OCI-LY7 (cell line): ENCODE measurements around the gene UBE2N.

Experiments
- EZH2phosphoT487 ChIP-seq: fragments of 200-600 bp; sonication (generic); IDR thresholded peaks from 2 replicates; pipeline ENCODE4 v1.6.1; 2018; ENCODE audit warnings: low read depth, borderline replicate concordance, mild to moderate bottlenecking, mixed run types, antibody characterized with exemption, low read length, moderate library complexity, mixed read lengths
- TF ChIP-seq, protein P1 (sequence below): fragments of 200-600 bp; sonication (generic); conservative IDR thresholded peaks from 2 replicates; pipeline ENCODE4 v1.5.1; 2014; ENCODE audit warnings: mild to moderate bottlenecking, antibody characterized with exemption, low read length, moderate library complexity, mixed read lengths

GRCh38 chr12:93356214-93356613, 85.5 kb downstream of the UBE2N start:
- TF ChIP-seq, protein P1, sequence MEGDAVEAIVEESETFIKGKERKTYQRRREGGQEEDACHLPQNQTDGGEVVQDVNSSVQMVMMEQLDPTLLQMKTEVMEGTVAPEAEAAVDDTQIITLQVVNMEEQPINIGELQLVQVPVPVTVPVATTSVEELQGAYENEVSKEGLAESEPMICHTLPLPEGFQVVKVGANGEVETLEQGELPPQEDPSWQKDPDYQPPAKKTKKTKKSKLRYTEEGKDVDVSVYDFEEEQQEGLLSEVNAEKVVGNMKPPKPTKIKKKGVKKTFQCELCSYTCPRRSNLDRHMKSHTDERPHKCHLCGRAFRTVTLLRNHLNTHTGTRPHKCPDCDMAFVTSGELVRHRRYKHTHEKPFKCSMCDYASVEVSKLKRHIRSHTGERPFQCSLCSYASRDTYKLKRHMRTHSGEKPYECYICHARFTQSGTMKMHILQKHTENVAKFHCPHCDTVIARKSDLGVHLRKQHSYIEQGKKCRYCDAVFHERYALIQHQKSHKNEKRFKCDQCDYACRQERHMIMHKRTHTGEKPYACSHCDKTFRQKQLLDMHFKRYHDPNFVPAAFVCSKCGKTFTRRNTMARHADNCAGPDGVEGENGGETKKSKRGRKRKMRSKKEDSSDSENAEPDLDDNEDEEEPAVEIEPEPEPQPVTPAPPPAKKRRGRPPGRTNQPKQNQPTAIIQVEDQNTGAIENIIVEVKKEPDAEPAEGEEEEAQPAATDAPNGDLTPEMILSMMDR = no peak
- TF ChIP-seq EZH2phosphoT487 = no peak
